HUDEP-2 (cell line): Measurements from ENCODE around the gene ZC3H8.

Source experiments
- DNase-seq, 76 experiments: peaks; one replicate each; lab custom pipeline; 2025; ENCODE audit not compliant: unreplicated experiment in 76 of 76; lab: John Stamatoyannopoulos, UW

The ZC3H8 gene

GRCh38 chr2:112197868-112198267 is 57.0 kb downstream of the ZC3H8 start:
- no peak for DNase-seq

GRCh38 chr2:112195950-112196349 is 58.9 kb downstream of the ZC3H8 start:
- no peak for DNase-seq

- DNase-seq: no peak
These were observed 59.6 kb downstream of the ZC3H8 start for GRCh38 chr2:112195167-112195766.

- no peak for DNase-seq
These were observed 60.4 kb downstream of the ZC3H8 start for GRCh38 chr2:112194482-112194881.

- DNase-seq: no peak
These were observed 60.8 kb downstream of the ZC3H8 start for GRCh38 chr2:112194028-112194427.

GRCh38 chr2:112189001-112189556 is 65.8 kb downstream of the ZC3H8 start:
- no peak for DNase-seq

- DNase-seq: peak in 30 of 76 experiments; percentile 3 to 54 (median 22)
These were observed 66.8 kb downstream of the ZC3H8 start for GRCh38 chr2:112187805-112188596.

- no peak for DNase-seq
These were observed 67.7 kb downstream of the ZC3H8 start for GRCh38 chr2:112187046-112187715.

- DNase-seq: no peak
These were observed 69.7 kb downstream of the ZC3H8 start for GRCh38 chr2:112185131-112185530.

- DNase-seq: no peak
These were observed 70.7 kb downstream of the ZC3H8 start for GRCh38 chr2:112184121-112184520.

- DNase-seq: no peak
These were observed 71.4 kb downstream of the ZC3H8 start for GRCh38 chr2:112183327-112184025.

GRCh38 chr2:112182581-112183034 is 72.2 kb downstream of the ZC3H8 start:
- DNase-seq: no peak

GRCh38 chr2:112181571-112182290 is 73.1 kb downstream of the ZC3H8 start:
- DNase-seq: no peak

GRCh38 chr2:112175958-112176573 is 78.8 kb downstream of the ZC3H8 start:
- DNase-seq: no peak

- no peak for DNase-seq
These were observed 79.5 kb downstream of the ZC3H8 start for GRCh38 chr2:112175333-112175732.

GRCh38 chr2:112174383-112174782 is 80.5 kb downstream of the ZC3H8 start:
- no peak for DNase-seq

GRCh38 chr2:112173646-112174319 is 81.1 kb downstream of the ZC3H8 start:
- DNase-seq: no peak

- DNase-seq: no peak
These were observed 84.3 kb downstream of the ZC3H8 start for GRCh38 chr2:112170495-112170894.
